Activated T-helper 1 cell treated with anti-CD3 and anti-CD28 coated beads, Interleukin-12 subunit alpha, Interleukin-12 subunit beta, Interleukin-2, Interleukin-4 antibody, amounts not matched to agents 30 ng/mL and 10 ng/mL and 1 ng/mL, durations not matched to agents 14 hours and 24 hours and 36 hours (primary cell): Measurements from ENCODE around the gene ENO1. TPM values are rescaled to one million over a fixed set of nuclear protein-coding genes. Genes with fewer than 3 reads are reported as not detected.

Experiments used
- total RNA-seq: library from RNA; stranded (reverse); gene quantifications from 2 replicates; pipeline ENCODE4 v1.2.3, GENCODE V29; 2022

Gene ENO1
- total RNA-seq, 1 donor from 2014 or later: 3,370 TPM

Other genes starting within 250 kb of the ENO1 start
- 82.0 and 90.9 TPM in 2 replicates for gene RERE, start 61.0 kb downstream of the ENO1 start, total RNA-seq
- 2.2 and 2.6 TPM in 2 replicates for gene CA6, start 67.2 kb upstream of the ENO1 start, total RNA-seq
- gene SLC2A7, start 147.7 kb upstream of the ENO1 start, total RNA-seq: not detected in 2 replicates
- gene SLC2A5, start 190.9 kb upstream of the ENO1 start, total RNA-seq: 0.05 TPM in 1 of 2 replicates, not detected in the other